ENCODE measurements around the gene PYGO2.

GRCh38 chr1:154994269-154994587, 32.6 kb upstream of the PYGO2 start:
- TF ChIP-seq TAF1 (IDR thresholded peaks at IDR 0.05; ENCODE audit: borderline replicate concordance, low read depth, low read length): no peak
- TF ChIP-seq POLR2AphosphoS5 (IDR thresholded peaks at IDR 0.05; ENCODE audit: low read depth, low read length): no peak
- TF ChIP-seq POLR2A (IDR thresholded peaks at IDR 0.05; ENCODE audit: low read depth, low read length): no peak
